ENCODE data around the gene CADM3. TPM values are rescaled to one million over a fixed set of nuclear protein-coding genes. Genes with fewer than 3 reads are reported as not detected.

The CADM3 gene
- total and polyA plus RNA-seq, 2 experiments from 2014 or later = 0.37 to 0.77 TPM

GRCh38 chr1:159239551-159240220 lies 68.3 kb downstream of the CADM3 start:
- Histone ChIP-seq H3K4me3 (no peak overlapping the region), H3K27ac (no peak overlapping the region), H3K9me3 (ENCODE audit: low read depth) (no peaks in the 10 kb centered on the region), H2AFZ (no peak overlapping the region), H3K4me1 (ENCODE audit: insufficient read depth) (no peaks in the 10 kb centered on the region), H3K4me2 (no peak overlapping the region), H3K9me2 (replicated peaks; ENCODE audit: insufficient read depth) (no peaks in the 10 kb centered on the region), H4K20me1 (ENCODE audit: insufficient read depth, poor library complexity, severe bottlenecking) (no peaks in the 10 kb centered on the region), H3K27me3 (no peaks in the 10 kb centered on the region), H3K36me3 (replicated peaks; ENCODE audit: insufficient read depth, low read depth) (no peaks in the 10 kb centered on the region), H3K79me2 (no peaks in the 10 kb centered on the region)
- no peak for DNase-seq (ENCODE audit: low spot score)
- no peak for TF ChIP-seq EZH2phosphoT487 (IDR thresholded peaks at IDR 0.05; ENCODE audit: low read depth, severe bottlenecking, unreplicated experiment)
- TF ChIP-seq EZH2 (IDR thresholded peaks at IDR 0.05; ENCODE audit: borderline replicate concordance) = no peak
- TF ChIP-seq, protein P1, sequence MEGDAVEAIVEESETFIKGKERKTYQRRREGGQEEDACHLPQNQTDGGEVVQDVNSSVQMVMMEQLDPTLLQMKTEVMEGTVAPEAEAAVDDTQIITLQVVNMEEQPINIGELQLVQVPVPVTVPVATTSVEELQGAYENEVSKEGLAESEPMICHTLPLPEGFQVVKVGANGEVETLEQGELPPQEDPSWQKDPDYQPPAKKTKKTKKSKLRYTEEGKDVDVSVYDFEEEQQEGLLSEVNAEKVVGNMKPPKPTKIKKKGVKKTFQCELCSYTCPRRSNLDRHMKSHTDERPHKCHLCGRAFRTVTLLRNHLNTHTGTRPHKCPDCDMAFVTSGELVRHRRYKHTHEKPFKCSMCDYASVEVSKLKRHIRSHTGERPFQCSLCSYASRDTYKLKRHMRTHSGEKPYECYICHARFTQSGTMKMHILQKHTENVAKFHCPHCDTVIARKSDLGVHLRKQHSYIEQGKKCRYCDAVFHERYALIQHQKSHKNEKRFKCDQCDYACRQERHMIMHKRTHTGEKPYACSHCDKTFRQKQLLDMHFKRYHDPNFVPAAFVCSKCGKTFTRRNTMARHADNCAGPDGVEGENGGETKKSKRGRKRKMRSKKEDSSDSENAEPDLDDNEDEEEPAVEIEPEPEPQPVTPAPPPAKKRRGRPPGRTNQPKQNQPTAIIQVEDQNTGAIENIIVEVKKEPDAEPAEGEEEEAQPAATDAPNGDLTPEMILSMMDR (IDR thresholded peaks at IDR 0.05; ENCODE audit: poor library complexity) = no peak
- 59% methylated on average over 4 of the region's 4 CpGs for WGBS (ENCODE audit: low lambda C conversion rate, missing lambda C conversion rate)

DNA sequence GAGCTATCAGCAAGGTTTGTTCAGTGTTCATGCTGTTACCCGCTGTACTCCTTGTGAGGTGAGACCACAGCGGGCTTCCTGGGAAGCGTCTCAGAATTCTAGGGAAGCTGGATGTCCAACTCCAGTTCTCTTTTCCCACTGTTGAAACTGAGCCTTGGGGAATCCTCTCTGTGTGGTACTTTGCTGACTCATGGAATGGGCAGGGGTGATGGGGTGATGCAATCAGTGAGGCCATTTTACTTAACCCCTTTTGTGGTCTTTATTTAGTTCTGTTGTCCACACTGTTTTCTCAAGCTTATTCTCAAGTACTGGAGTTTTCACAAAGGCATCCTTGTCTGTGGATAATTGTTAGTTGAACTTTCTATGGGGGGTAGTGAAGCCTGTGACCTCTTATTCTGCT lies 75.9 kb downstream of the CADM3 start:
- Histone ChIP-seq H3K4me3 (no peak overlapping the region), H3K27me3 (no peaks in the 10 kb centered on the region), H3K9me3 (ENCODE audit: low read depth) (no peaks in the 10 kb centered on the region), H3K4me1 (ENCODE audit: insufficient read depth) (no peaks in the 10 kb centered on the region), H3K27ac (no peak overlapping the region), H4K20me1 (ENCODE audit: insufficient read depth, poor library complexity, severe bottlenecking) (no peaks in the 10 kb centered on the region), H3K36me3 (replicated peaks; ENCODE audit: insufficient read depth, low read depth) (no peaks in the 10 kb centered on the region), H3K79me2 (no peaks in the 10 kb centered on the region), H2AFZ (no peak overlapping the region), H3K4me2 (no peak overlapping the region), H3K9me2 (replicated peaks; ENCODE audit: insufficient read depth) (no peaks in the 10 kb centered on the region)
- DNase-seq (ENCODE audit: low spot score) = no peak
- TF ChIP-seq EZH2 (IDR thresholded peaks at IDR 0.05; ENCODE audit: borderline replicate concordance) = no peak
- TF ChIP-seq EZH2phosphoT487 (IDR thresholded peaks at IDR 0.05; ENCODE audit: low read depth, severe bottlenecking, unreplicated experiment) = no peak
- TF ChIP-seq, protein P1 (IDR thresholded peaks at IDR 0.05; ENCODE audit: poor library complexity) = no peak
- WGBS (ENCODE audit: low lambda C conversion rate, missing lambda C conversion rate) = 90% methylated on average over 3 of the region's 3 CpGs

DNA sequence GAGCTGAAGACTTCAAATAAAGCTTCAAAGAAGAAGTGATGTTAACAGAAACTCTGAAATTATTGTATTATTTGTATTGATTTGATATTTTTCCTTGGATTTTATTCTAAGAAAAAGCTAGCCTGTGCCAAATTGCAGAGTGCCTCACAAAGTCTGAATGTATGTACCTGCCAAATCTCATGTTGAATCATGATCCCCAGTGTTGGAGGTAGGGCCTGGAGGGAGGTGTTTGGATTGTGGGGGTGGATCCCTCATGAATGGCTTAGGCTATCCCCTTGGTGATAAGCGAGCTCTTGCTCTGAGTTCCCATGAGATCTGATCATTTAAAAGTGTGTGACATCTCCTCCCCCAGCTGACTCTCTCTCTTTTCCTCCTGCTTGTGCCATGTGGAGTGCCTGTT lies 76.9 kb downstream of the CADM3 start:
- WGBS (ENCODE audit: low lambda C conversion rate, missing lambda C conversion rate) = 40% methylated on average over 1 of the region's 1 CpG
- no peak for TF ChIP-seq EZH2phosphoT487 (IDR thresholded peaks at IDR 0.05; ENCODE audit: low read depth, severe bottlenecking, unreplicated experiment)
- TF ChIP-seq EZH2 (IDR thresholded peaks at IDR 0.05; ENCODE audit: borderline replicate concordance) = no peak
- TF ChIP-seq, protein P1 (IDR thresholded peaks at IDR 0.05; ENCODE audit: poor library complexity) = no peak

More for the DNA sequence above, 76.9 kb downstream of the CADM3 start:
- Histone ChIP-seq H3K9me2 (replicated peaks; ENCODE audit: insufficient read depth) (no peaks in the 10 kb centered on the region), H3K79me2 (no peaks in the 10 kb centered on the region), H3K4me2 (no peak overlapping the region), H3K9me3 (ENCODE audit: low read depth) (no peaks in the 10 kb centered on the region), H4K20me1 (ENCODE audit: insufficient read depth, poor library complexity, severe bottlenecking) (no peaks in the 10 kb centered on the region), H2AFZ (no peak overlapping the region), H3K27me3 (no peaks in the 10 kb centered on the region), H3K4me1 (ENCODE audit: insufficient read depth) (no peaks in the 10 kb centered on the region), H3K27ac (no peak overlapping the region), H3K4me3 (no peak overlapping the region), H3K36me3 (replicated peaks; ENCODE audit: insufficient read depth, low read depth) (no peaks in the 10 kb centered on the region)
- no peak for DNase-seq (ENCODE audit: low spot score)
